ENCODE data around the gene IL31RA.

GRCh38 chr5:55896663-55897062 is 45.5 kb downstream of the IL31RA start:
- TF ChIP-seq POLR2A (IDR thresholded peaks at IDR 0.05), result no peak
- TF ChIP-seq, protein P1, sequence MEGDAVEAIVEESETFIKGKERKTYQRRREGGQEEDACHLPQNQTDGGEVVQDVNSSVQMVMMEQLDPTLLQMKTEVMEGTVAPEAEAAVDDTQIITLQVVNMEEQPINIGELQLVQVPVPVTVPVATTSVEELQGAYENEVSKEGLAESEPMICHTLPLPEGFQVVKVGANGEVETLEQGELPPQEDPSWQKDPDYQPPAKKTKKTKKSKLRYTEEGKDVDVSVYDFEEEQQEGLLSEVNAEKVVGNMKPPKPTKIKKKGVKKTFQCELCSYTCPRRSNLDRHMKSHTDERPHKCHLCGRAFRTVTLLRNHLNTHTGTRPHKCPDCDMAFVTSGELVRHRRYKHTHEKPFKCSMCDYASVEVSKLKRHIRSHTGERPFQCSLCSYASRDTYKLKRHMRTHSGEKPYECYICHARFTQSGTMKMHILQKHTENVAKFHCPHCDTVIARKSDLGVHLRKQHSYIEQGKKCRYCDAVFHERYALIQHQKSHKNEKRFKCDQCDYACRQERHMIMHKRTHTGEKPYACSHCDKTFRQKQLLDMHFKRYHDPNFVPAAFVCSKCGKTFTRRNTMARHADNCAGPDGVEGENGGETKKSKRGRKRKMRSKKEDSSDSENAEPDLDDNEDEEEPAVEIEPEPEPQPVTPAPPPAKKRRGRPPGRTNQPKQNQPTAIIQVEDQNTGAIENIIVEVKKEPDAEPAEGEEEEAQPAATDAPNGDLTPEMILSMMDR (IDR thresholded peaks at IDR 0.05), result no peak

Measured in lower leg skin (tissue), 3 donors.